K562 (cell line): ENCODE measurements around the gene OR8B4. TPM values are rescaled to one million over a fixed set of nuclear protein-coding genes. Genes with fewer than 3 reads are reported as not detected.

Experiments
- ATAC-seq: fragments of 200-7000 bp; cut with Tn5 transposase; 3 replicates; pipeline ENCODE4 v1.9.1; 2020; ENCODE audit warnings: moderate library complexity
- BruUV-seq: library from RNA; stranded (reverse); fragments of 400-500 nt; replicated peaks from 2 replicates; lab custom pipeline; 2021; lab: Mats Ljungman, UMichigan
- CTCF ChIA-PET: fragments of 300-600 bp; formaldehyde crosslinking; extraction: SDS; loops from one replicate; lab custom pipeline; 2021; ENCODE audit warnings: low intra/inter-chr PET ratio; lab: Yijun Ruan, JAX
- POLR2A ChIA-PET: fragments of 300-600, 350-650 bp; sonication (Branson Sonifier 250); formaldehyde crosslinking; extraction: SDS; loops from one replicate; lab custom pipeline; 2021; ENCODE audit warnings: antibody characterized with exemption, inconsistent platforms; lab: Yijun Ruan, JAX
- DNase-seq, 4 experiments: peaks; one replicate each; pipeline versions ENCODE4 v3.0.0 to v3.0.0-alpha.2; 2011 to 2018; ENCODE audit warnings: low spot score in 3 of 4, mixed read lengths in 3 of 4; ENCODE audit errors: extremely low read depth in 1 of 4
- FAIRE-seq: peaks from 2 replicates; lab custom pipeline; 2011; peaks lifted over from hg19 to GRCh38; lab: Jason Lieb, UNC
- H2AFZ ChIP-seq: 2 replicates; pipeline ENCODE4 v1.6.0; 2011; ENCODE audit warnings: low read depth, low read length, control low read depth, inconsistent platforms
- H3K27ac ChIP-seq: fragments of 200-600 bp; 3 replicates; pipeline ENCODE4 v1.8.0; 2011; ENCODE audit warnings: low read depth, mild to moderate bottlenecking, control low read depth, inconsistent platforms, low read length, moderate library complexity, mixed read lengths; ENCODE audit errors: extremely low read depth
- H3K27me3 ChIP-seq, 2 experiments: fragments of 300-600 bp in 1 of 2; 2 replicates in 1 of 2; 3 replicates in 1 of 2; pipeline versions ENCODE4 v1.6.0 to v1.8.0; 2011; ENCODE audit warnings: inconsistent platforms in 2 of 2, low read length in 2 of 2, mild to moderate bottlenecking in 1 of 2, mixed read lengths in 1 of 2, moderate library complexity in 1 of 2; ENCODE audit not compliant: control insufficient read depth in 2 of 2, insufficient read depth in 2 of 2
- H3K36me3 ChIP-seq: fragments of 300-600 bp; 3 replicates; pipeline ENCODE4 v1.8.0; 2011; ENCODE audit warnings: mild to moderate bottlenecking, low read length, inconsistent platforms; ENCODE audit not compliant: control insufficient read depth, insufficient read depth
- H3K4me1 ChIP-seq, 2 experiments: fragments of 200-600 bp in 1 of 2; replicated peaks in 1 of 2; 2 replicates in 1 of 2; 3 replicates in 1 of 2; pipeline versions ENCODE4 v1.5.1 to v1.8.0; 2011; ENCODE audit warnings: inconsistent platforms in 2 of 2, low read length in 2 of 2, mild to moderate bottlenecking in 1 of 2, mixed read lengths in 1 of 2, moderate library complexity in 1 of 2; ENCODE audit not compliant: control insufficient read depth in 2 of 2, insufficient read depth in 2 of 2
- H3K4me2 ChIP-seq: 2 replicates; pipeline ENCODE4 v1.6.1; 2011; ENCODE audit warnings: low read length, control low read depth, inconsistent platforms, mixed read lengths; ENCODE audit not compliant: insufficient read depth
- H3K4me3 ChIP-seq: fragments of 200-600 bp; sonication (generic), shearing (Covaris generic); 2 replicates; pipeline ENCODE4 v1.5.1; 2016; ENCODE audit warnings: control low read depth, inconsistent platforms
- H3K79me2 ChIP-seq: fragments of 200-600 bp; 3 replicates; pipeline ENCODE4 v1.8.0; 2011; ENCODE audit warnings: low read length, inconsistent platforms; ENCODE audit not compliant: control insufficient read depth, insufficient read depth
- H3K9ac ChIP-seq, 2 experiments: 2 replicates each; pipeline versions ENCODE4 v1.6.0 to v1.6.1; 2011; ENCODE audit warnings: low read depth in 2 of 2, low read length in 2 of 2, control low read depth in 1 of 2, inconsistent platforms in 1 of 2, mild to moderate bottlenecking in 1 of 2, mixed read lengths in 1 of 2; ENCODE audit not compliant: insufficient read depth in 1 of 2
- H3K9me1 ChIP-seq: one replicate; pipeline ENCODE4 v1.6.0; 2011; ENCODE audit warnings: inconsistent platforms, mild to moderate bottlenecking, low read length, moderate library complexity; ENCODE audit not compliant: control insufficient read depth, insufficient read depth
- H3K9me3 ChIP-seq: replicated peaks from 2 replicates; pipeline ENCODE4 v1.5.1; 2011; ENCODE audit warnings: low read depth, low read length, inconsistent platforms; ENCODE audit not compliant: control insufficient read depth, insufficient read depth
- H4K20me1 ChIP-seq: replicated peaks from 2 replicates; pipeline ENCODE4 v1.6.1; 2011; ENCODE audit warnings: low read length, inconsistent platforms, mixed read lengths; ENCODE audit not compliant: control insufficient read depth, insufficient read depth
- CEBPB ChIP-seq: fragments of 450-650 bp; IDR thresholded peaks from 2 replicates; pipeline ENCODE4 v1.6.1; 2016; ENCODE audit warnings: missing genetic modification characterization, missing compliant biosample characterization
- NCOR1 ChIP-seq: fragments of 450-650 bp; IDR thresholded peaks from 2 replicates; pipeline ENCODE4 v1.6.1; 2016; ENCODE audit warnings: mild to moderate bottlenecking, moderate library complexity
- RFX7 ChIP-seq: fragments of 250-450 bp; sonication (Bioruptor Pico); IDR thresholded peaks from 2 replicates; pipeline ENCODE4 v1.5.1; 2021; ENCODE audit warnings: mild to moderate bottlenecking
- ZBTB2 ChIP-seq: fragments of 450-650 bp; IDR thresholded peaks from 2 replicates; pipeline ENCODE4 v1.6.1; 2016; ENCODE audit warnings: antibody characterized with exemption
- ZHX1 ChIP-seq: fragments of 150-350 bp; conservative IDR thresholded peaks from 2 replicates; pipeline ENCODE4 v1.6.1; 2014; ENCODE audit warnings: low read length
- ZNF23 ChIP-seq: fragments of 250-450 bp; sonication (Bioruptor Pico); IDR thresholded peaks from 2 replicates; pipeline ENCODE4 v1.4.0; 2020; ENCODE audit warnings: mild to moderate bottlenecking
- ZNF512 ChIP-seq: IDR thresholded peaks from 2 replicates; pipeline ENCODE4 v1.6.1; 2016; ENCODE audit warnings: missing genetic modification characterization, missing compliant biosample characterization
- ZNF551 ChIP-seq: fragments of 250-450 bp; sonication (Bioruptor Pico); IDR thresholded peaks from 2 replicates; pipeline ENCODE4 v1.5.0; 2021; ENCODE audit warnings: mild to moderate bottlenecking, moderate library complexity
- WGBS: fragments of 100-300 bp; shearing (Covaris generic); methylation state at CpG from one replicate; pipeline ENCODE4 v1.1.6; 2016; ENCODE audit warnings: low coverage, mixed read lengths; ENCODE audit not compliant: insufficient coverage; ENCODE audit errors: missing lambda C conversion rate; 5-methylcytosine and 5-hydroxymethylcytosine counted together
- in situ Hi-C: fragments of 300-500 bp; cut with MboI; formaldehyde crosslinking; loops from 4 replicates; pipeline ENCODE4 v1.15.0; 2018; ENCODE audit warnings: inconsistent platforms, mixed read lengths
- intact Hi-C: fragments of 100-400 bp; cut with micrococcal nuclease; formaldehyde crosslinking; loops from 2 replicates; pipeline ENCODE4 v1.14.2; 2022
- polyA plus RNA-seq, 8 experiments: library from polyadenylated mRNA; depleted of rRNA in 4 of 8; stranded (reverse) in 5 of 8; unstranded in 3 of 8; fragments of >200 nt; fragmentation: Nextera tagmentation in 2 of 8; fragmentation: Illumina TruSeq in 1 of 8; extraction: Ambion mirVana in 2 of 8; extraction: Trizol in 1 of 8; gene quantifications; 2 replicates each; pipeline versions ENCODE4 v1.2.1 to v1.2.3, GENCODE V29; 2011 to 2014; ENCODE audit warnings: inconsistent platforms in 1 of 8, missing spikeins in 1 of 8
- total RNA-seq, 7 experiments: library from RNA; depleted of rRNA in 6 of 7; stranded (reverse); fragments of >200 nt in 6 of 7; fragmentation: Illumina TruSeq in 2 of 7; extraction: Trizol in 2 of 7; gene quantifications; 2 replicates each; pipeline versions ENCODE4 v1.2.1 to v1.2.3, GENCODE V29; 2011 to 2021; ENCODE audit warnings: low replicate concordance in 1 of 7
- TF ChIP-seq, protein P1 (sequence below), 2 experiments: fragments of 150-350 bp in 1 of 2; IDR thresholded peaks; 2 replicates each; pipeline ENCODE4 v1.6.1; 2012 to 2016; ENCODE audit warnings: low read depth in 2 of 2, low read length in 2 of 2, mild to moderate bottlenecking in 1 of 2, moderate library complexity in 1 of 2

Gene OR8B4
- total and polyA plus RNA-seq, 9 of the 15 experiments (the other 6 are each of a cell fraction or from before 2014, with no cell fraction given), result not detected

- in situ Hi-C loops, result no loop called here
- 41% methylated on average over 8 of the region's 8 CpGs for WGBS
- H3K4me3 ChIP-seq, result no peak overlapping the region
- POLR2A ChIA-PET, result no interaction called here
- no peak for TF ChIP-seq RFX7
- no peak for TF ChIP-seq NCOR1
- no peak for TF ChIP-seq ZNF551 (CRISPR knock-in tag)
- TF ChIP-seq ZNF512 (tag), result no peak
- TF ChIP-seq ZBTB2, result no peak
- TF ChIP-seq ZHX1, result no peak
- TF ChIP-seq, protein P1, sequence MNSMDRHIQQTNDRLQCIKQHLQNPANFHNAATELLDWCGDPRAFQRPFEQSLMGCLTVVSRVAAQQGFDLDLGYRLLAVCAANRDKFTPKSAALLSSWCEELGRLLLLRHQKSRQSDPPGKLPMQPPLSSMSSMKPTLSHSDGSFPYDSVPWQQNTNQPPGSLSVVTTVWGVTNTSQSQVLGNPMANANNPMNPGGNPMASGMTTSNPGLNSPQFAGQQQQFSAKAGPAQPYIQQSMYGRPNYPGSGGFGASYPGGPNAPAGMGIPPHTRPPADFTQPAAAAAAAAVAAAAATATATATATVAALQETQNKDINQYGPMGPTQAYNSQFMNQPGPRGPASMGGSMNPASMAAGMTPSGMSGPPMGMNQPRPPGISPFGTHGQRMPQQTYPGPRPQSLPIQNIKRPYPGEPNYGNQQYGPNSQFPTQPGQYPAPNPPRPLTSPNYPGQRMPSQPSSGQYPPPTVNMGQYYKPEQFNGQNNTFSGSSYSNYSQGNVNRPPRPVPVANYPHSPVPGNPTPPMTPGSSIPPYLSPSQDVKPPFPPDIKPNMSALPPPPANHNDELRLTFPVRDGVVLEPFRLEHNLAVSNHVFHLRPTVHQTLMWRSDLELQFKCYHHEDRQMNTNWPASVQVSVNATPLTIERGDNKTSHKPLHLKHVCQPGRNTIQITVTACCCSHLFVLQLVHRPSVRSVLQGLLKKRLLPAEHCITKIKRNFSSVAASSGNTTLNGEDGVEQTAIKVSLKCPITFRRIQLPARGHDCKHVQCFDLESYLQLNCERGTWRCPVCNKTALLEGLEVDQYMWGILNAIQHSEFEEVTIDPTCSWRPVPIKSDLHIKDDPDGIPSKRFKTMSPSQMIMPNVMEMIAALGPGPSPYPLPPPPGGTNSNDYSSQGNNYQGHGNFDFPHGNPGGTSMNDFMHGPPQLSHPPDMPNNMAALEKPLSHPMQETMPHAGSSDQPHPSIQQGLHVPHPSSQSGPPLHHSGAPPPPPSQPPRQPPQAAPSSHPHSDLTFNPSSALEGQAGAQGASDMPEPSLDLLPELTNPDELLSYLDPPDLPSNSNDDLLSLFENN (IDR thresholded peaks at IDR 0.05; ENCODE audit: low read depth in 2 of 2, low read length in 2 of 2), result no peak
- peak; percentile 31; the same call in 1 of the 2 replicates for TF ChIP-seq CEBPB (tag)
- no peak for TF ChIP-seq ZNF23 (CRISPR knock-in tag)
- TF ChIP-seq, all 486 proteins: peak for 1
- Histone ChIP-seq H3K27me3 (no peaks in the 10 kb centered on the region), H3K27ac (no peak overlapping the region), H2AFZ (no peak overlapping the region), H3K79me2 (no peaks in the 10 kb centered on the region), H3K9me1 (no peaks in the 10 kb centered on the region), H3K4me2 (no peak overlapping the region), H4K20me1 (no peaks in the 10 kb centered on the region), H3K36me3 (no peaks in the 10 kb centered on the region), H3K9me3 (no peaks in the 10 kb centered on the region), H3K9ac (no peak overlapping the region), H3K4me1 (no peaks in the 10 kb centered on the region)
- no peak for FAIRE-seq
- CTCF ChIA-PET, result no interaction called here
- ATAC-seq, result no peak
- no TSS peak for BruUV-seq
- DNase-seq, result no peak
- intact Hi-C loops, result no loop called here
Measured at GRCh38 chr11:124467381-124467927, 42.8 kb upstream of the OR8B4 start.
